Astrocyte (in vitro differentiated cells and primary cell): ENCODE results near the gene ACTN4.

ENCODE experiments used
- EZH2 ChIP-seq: IDR thresholded peaks from 2 replicates; pipeline ENCODE4 v1.6.1; 2012; ENCODE audit warnings: mild to moderate bottlenecking, low read length, inconsistent platforms; ENCODE audit not compliant: insufficient read depth
- TF ChIP-seq, protein P1 (sequence below): IDR thresholded peaks from 2 replicates; pipeline ENCODE4 v1.5.1; 2011; ENCODE audit warnings: low read depth, mild to moderate bottlenecking, inconsistent platforms, low read length, moderate library complexity; ENCODE audit not compliant: insufficient read depth

DNA sequence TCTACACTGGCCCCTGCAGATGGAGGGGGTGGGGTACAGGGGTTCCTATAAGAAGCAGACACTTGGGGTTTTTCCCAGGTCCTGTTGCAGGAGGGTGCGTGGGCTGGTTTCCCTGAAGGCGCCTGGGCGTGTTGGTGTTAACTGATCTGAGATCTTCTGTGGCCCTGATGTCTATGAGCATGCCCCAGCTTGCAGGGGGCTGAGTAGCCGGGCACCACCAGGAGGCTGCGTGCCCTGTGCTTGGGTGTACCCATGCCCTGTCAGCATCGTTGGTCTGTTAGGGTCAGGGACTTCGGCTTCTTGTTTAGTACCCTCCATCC lies 51.5 kb downstream of the ACTN4 start:
- TF ChIP-seq, protein P1, sequence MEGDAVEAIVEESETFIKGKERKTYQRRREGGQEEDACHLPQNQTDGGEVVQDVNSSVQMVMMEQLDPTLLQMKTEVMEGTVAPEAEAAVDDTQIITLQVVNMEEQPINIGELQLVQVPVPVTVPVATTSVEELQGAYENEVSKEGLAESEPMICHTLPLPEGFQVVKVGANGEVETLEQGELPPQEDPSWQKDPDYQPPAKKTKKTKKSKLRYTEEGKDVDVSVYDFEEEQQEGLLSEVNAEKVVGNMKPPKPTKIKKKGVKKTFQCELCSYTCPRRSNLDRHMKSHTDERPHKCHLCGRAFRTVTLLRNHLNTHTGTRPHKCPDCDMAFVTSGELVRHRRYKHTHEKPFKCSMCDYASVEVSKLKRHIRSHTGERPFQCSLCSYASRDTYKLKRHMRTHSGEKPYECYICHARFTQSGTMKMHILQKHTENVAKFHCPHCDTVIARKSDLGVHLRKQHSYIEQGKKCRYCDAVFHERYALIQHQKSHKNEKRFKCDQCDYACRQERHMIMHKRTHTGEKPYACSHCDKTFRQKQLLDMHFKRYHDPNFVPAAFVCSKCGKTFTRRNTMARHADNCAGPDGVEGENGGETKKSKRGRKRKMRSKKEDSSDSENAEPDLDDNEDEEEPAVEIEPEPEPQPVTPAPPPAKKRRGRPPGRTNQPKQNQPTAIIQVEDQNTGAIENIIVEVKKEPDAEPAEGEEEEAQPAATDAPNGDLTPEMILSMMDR = no peak
- TF ChIP-seq EZH2 = no peak
